Mononuclear cell (primary cell): ENCODE results near the gene EFNA3. TPM values are rescaled to one million over a fixed set of nuclear protein-coding genes. Genes with fewer than 3 reads are reported as not detected.

ENCODE experiments used
- H3K27me3 ChIP-seq: 2 replicates; pipeline ENCODE4 v1.6.0; 2011; ENCODE audit warnings: low read length, control low read depth; ENCODE audit not compliant: insufficient read depth
- H3K4me1 ChIP-seq: 2 replicates; pipeline ENCODE4 v1.5.1; 2011; ENCODE audit warnings: mild to moderate bottlenecking, low read length, control low read depth; ENCODE audit not compliant: insufficient read depth
- H3K4me3 ChIP-seq: 2 replicates; pipeline ENCODE4 v1.5.1; 2011; ENCODE audit warnings: mild to moderate bottlenecking, low read length, moderate library complexity
- H3K9me3 ChIP-seq: 2 replicates; pipeline ENCODE4 v1.5.1; 2011; ENCODE audit warnings: low read depth, mild to moderate bottlenecking, control low read depth, low read length
- total RNA-seq: library from RNA; depleted of rRNA; stranded (reverse); fragments of >200 nt; gene quantifications from one replicate; pipeline ENCODE4 v1.2.3, GENCODE V29; 2012

Gene EFNA3
- total RNA-seq, 1 donor, result 0.21 TPM

DNA sequence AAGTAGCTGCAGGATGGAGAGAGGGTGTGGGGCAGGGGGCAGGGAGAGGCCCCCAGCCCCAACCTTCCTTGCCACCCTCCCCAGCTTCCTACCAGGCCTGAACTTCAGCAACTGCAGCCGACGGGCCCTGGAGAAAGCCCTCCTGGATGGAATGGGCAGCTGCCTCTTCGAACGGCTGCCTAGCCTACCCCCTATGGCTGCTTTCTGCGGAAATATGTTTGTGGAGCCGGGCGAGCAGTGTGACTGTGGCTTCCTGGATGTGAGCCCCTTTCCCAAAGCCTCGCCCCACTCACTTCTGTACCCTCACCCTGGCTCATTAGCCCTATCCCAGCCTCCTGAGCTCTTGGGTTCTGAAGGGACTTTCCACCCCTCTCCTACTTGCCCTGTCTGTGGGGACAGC is 21.5 kb upstream of the EFNA3 start:
- H3K27me3 ChIP-seq, result no peaks in the 10 kb centered on the region
- H3K4me3 ChIP-seq, result no peak overlapping the region
- H3K4me1 ChIP-seq, result peaks cover 22% of the 10 kb centered on the region
- H3K9me3 ChIP-seq, result no peaks in the 10 kb centered on the region

DNA sequence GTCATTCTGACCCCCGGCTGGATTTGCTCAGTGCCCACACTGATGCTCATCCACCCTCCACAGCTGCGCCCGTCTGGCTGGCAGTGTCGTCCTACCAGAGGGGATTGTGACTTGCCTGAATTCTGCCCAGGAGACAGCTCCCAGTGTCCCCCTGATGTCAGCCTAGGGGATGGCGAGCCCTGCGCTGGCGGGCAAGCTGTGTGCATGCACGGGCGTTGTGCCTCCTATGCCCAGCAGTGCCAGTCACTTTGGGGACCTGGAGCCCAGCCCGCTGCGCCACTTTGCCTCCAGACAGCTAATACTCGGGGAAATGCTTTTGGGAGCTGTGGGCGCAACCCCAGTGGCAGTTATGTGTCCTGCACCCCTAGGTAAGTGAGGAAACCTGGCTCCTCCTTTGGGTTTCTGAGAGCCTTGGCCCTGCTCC is 20.8 kb upstream of the EFNA3 start:
- no peaks in the 10 kb centered on the region for H3K9me3 ChIP-seq
- H3K4me1 ChIP-seq, result peaks cover 22% of the 10 kb centered on the region
- H3K4me3 ChIP-seq, result no peak overlapping the region
- H3K27me3 ChIP-seq, result no peaks in the 10 kb centered on the region

DNA sequence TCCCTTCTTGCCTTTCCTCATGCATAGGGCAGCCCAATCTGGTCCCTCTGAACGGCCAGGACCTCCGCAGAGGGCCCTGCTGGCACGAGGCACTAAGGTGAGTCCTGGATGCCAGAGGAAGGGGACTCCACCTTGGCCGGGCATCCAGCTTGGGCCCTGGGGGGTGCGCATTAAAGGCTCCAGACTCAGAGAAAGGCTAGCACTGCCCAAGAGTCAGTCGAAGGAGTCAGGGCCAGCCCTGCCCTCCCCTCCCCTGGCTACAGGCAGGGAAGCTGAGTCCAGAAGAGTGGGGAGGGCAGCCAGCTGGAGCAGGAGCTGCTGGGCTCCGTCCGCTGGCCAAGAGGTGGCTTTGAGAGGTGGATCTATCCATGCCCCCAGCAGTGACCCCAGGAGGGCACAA is 17.9 kb upstream of the EFNA3 start:
- H3K4me1 ChIP-seq, result peaks cover 34% of the 10 kb centered on the region

DNA sequence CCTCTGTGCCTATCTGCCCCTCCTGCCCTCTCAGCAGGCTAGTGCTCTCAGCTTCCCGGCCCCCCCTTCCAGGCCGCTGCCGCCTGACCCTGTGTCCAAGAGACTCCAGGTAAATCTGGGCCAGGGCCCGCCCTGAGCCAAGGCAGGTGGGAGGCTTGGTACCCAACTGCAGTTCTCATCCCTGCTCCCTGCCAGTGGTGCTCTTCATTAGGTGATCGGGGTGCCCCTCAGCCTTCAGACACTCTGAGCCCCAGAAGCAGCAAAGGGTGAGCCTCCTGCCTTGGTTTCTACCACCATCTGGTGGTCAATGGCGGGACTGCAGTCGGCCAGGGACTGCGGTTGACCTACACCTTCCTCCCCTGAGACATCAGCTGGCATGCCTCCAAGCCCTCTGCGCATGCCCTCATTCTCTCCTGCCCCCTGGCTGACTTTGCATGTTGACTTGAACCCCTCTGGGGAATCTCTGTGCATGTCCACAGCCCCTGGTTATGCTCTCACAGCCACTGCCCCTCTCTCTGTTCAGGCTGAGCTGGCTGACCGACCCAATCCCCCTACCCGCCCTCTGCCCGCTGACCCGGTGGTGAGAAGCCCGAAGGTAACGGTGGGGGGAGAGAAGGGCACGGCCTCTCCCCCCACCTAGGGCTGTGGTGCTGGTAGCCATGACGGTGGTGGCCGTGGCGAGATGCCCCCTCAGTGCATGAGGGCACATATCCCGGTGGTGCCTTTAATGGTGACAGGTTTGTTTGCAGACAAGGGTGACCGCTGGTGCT is 17.1 kb upstream of the EFNA3 start:
- H3K9me3 ChIP-seq, result no peaks in the 10 kb centered on the region
- no peak overlapping the region for H3K4me3 ChIP-seq
- H3K27me3 ChIP-seq, result no peaks in the 10 kb centered on the region
- H3K4me1 ChIP-seq, result peaks cover 34% of the 10 kb centered on the region

More for the DNA sequence above, 17.9 kb upstream of the EFNA3 start:
- no peaks in the 10 kb centered on the region for H3K27me3 ChIP-seq
- H3K9me3 ChIP-seq, result no peaks in the 10 kb centered on the region
- H3K4me3 ChIP-seq, result no peak overlapping the region

DNA sequence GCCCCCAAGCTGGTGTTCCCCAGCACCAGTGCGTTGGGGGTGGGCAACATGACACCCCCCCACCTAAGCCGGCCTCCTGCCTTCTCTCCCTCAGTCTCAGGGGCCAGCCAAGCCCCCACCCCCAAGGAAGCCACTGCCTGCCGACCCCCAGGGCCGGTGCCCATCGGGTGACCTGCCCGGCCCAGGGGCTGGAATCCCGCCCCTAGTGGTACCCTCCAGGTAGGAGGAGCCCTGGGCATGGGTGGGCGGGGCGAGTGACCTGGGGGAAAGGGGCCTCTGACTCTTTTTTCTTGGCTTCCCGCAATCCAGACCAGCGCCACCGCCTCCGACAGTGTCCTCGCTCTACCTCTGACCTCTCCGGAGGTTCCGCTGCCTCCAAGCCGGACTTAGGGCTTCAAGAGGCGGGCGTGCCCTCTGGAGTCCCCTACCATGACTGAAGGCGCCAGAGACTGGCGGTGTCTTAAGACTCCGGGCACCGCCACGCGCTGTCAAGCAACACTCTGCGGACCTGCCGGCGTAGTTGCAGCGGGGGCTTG is 16.4 kb upstream of the EFNA3 start:
- H3K4me3 ChIP-seq, result no peak overlapping the region
- no peaks in the 10 kb centered on the region for H3K27me3 ChIP-seq
- H3K9me3 ChIP-seq, result no peaks in the 10 kb centered on the region
- peaks cover 34% of the 10 kb centered on the region for H3K4me1 ChIP-seq

DNA sequence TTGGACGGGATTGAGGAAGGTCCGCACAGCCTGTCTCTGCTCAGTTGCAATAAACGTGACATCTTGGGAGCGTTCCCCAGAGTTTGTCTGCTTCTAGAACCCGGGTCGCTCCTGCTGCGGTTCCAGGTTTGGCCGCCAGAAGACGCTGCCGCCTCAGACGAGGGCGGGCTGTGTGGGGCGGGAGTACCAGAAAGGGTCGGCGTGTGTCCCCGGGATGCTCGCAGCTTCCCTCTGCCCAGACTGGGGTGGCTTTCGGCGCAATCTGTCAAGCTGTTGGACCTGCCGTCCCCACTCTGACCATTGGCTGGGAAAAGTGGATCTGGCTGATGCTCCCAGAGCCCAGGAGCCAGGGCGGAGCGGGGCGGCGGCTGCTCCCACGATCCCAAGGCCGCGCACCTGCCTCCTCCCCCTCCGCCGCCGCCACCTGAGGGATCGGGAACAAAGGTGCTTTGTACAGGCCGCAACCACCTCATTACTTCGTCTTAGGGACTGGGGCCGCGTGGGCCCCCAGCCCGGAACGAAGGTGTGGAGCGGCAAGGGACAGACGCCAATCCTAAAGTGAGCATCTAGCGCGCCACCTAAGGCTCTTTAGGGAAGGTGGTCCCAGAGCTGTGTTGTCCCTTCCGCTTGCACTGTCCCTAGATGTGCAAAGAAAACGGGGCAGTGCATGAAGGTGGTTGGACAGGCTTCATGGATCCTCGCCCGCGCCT is 15.8 kb upstream of the EFNA3 start:
- Histone ChIP-seq H3K9me3 (no peaks in the 10 kb centered on the region), H3K4me3 (peak overlapping the region; percentile 64), H3K27me3 (no peaks in the 10 kb centered on the region)

DNA sequence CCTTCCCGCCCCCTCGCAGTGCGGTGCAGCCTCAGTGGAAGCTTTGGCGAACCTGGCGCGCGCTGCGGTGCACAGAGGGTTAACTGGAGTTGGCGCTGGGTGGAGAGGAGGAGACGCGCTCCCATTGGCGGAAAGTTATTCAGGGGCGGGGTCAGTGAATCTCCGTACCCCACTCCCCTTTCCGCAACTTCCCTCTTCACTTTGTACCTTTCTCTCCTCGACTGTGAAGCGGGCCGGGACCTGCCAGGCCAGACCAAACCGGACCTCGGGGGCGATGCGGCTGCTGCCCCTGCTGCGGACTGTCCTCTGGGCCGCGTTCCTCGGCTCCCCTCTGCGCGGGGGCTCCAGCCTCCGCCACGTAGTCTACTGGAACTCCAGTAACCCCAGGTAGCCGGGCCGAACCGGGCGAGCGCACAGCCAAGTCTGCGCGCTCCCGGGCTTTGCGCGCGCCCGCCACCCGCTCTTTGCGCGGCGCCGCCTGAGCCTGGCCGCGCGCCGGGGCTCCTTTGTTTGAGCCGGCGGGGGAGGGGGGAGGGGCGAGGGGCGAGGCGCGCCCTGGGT is 15.0 kb upstream of the EFNA3 start, which contains the start of gene EFNA4:
TSS of gene EFNA4 (plus strand) at position 191 of the 561 bp plus-strand sequence. CDS start at position 275, 84 bp downstream.
- Histone ChIP-seq H3K27me3 (no peaks in the 10 kb centered on the region), H3K4me1 (peaks cover 34% of the 10 kb centered on the region), H3K4me3 (peak within 1 kb of the TSS; percentile 64), H3K9me3 (no peaks in the 10 kb centered on the region)

More for the DNA sequence above, 15.8 kb upstream of the EFNA3 start:
- peaks cover 34% of the 10 kb centered on the region for H3K4me1 ChIP-seq

DNA sequence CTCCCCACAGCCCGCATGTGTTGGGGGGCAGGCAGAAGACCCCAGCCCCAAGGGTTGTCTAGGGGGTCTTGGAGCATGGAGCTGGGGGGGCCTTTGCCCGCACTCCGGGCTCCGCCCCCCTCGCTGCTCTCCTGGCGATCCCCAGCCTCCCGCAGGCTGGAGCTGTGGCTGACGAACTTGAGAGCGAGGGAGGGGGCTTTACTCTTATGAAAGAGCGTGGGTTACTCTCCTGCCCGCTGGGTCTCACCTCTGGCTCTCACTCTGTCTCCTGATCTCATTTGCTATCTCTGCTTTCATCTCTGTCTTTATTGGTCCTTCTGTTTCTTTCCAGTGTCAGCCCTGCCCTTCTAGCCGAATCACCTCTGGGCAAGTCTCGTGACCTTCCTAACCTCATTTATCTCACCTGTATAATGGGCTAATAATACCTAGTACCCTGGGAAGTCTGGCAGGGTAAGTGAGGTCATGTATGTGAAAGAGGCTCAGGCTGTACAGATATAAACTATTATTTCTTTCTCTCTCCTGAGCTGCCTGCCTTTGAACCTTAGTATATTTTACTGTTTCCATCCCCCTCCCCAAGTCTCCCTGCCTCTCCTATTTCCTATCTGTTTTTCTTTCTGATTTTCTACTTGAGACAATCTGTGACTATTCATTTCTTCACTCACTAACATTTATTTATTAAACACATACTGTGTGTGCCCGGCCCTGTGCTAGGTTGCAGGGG is 14.4 kb upstream of the EFNA3 start:
- no peaks in the 10 kb centered on the region for H3K9me3 ChIP-seq
- H3K4me1 ChIP-seq, result peaks cover 34% of the 10 kb centered on the region
- peak overlapping the region; percentile 64 for H3K4me3 ChIP-seq

DNA sequence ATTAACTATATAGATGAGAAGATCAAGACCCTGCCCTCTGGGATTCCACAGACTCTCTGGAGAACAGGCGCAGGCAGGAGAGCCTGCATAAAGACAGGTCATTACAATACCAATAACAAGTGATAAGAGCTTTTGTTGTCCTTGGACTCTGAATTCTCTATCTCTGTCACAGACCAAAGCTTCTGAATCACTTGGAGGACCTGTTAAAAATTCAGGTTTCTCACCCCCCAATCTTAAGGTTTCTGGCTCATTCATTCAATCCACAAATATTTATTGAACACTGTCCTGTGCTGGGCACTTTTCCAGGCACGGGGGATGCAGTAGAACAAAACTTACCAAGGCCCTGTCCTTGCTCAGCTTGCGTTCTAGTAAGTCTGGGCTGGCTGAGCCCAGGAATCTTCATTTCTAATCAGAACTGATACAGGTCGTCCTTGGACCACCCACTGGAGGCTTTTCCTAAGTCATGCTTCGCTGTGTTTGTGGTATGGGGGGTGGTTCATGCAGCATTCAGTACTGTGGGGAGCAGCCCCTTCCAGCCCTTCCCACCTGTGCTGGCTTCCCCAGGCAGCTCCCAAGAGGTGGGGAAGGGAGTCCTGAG is 13.7 kb upstream of the EFNA3 start:
- H3K4me1 ChIP-seq, result peaks cover 38% of the 10 kb centered on the region

More for the DNA sequence above, 14.4 kb upstream of the EFNA3 start:
- no peaks in the 10 kb centered on the region for H3K27me3 ChIP-seq

DNA sequence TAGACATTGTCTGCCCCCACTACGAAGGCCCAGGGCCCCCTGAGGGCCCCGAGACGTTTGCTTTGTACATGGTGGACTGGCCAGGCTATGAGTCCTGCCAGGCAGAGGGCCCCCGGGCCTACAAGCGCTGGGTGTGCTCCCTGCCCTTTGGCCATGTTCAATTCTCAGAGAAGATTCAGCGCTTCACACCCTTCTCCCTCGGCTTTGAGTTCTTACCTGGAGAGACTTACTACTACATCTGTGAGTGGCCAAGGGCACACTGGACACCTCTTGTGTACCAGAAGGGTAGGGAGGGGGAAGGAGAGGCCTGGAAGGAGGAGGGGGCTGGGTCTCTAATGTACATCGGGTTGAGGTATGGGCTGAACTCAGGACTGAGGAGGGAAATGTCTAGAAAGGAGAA is 11.9 kb upstream of the EFNA3 start:
- Histone ChIP-seq H3K9me3 (no peaks in the 10 kb centered on the region), H3K4me1 (peaks cover 50% of the 10 kb centered on the region), H3K27me3 (no peaks in the 10 kb centered on the region), H3K4me3 (no peak overlapping the region)

More for the DNA sequence above, 13.7 kb upstream of the EFNA3 start:
- H3K4me3 ChIP-seq, result no peak overlapping the region
- no peaks in the 10 kb centered on the region for H3K27me3 ChIP-seq
- H3K9me3 ChIP-seq, result no peaks in the 10 kb centered on the region

DNA sequence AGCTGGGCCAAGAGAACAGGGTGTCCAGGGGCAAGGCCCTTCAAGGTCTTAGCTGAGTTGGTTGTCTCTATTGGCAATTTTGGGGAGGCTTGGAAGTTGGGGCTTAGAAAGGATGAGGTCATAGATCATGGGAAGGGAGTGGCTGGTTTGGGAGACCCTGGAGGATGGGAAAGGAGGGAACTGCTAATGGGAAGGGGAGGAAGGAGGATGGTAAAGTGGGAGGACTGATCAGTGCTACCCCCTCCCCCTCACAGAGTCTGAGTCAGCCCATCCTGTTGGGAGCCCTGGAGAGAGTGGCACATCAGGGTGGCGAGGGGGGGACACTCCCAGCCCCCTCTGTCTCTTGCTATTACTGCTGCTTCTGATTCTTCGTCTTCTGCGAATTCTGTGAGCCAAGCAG is 10.0 kb upstream of the EFNA3 start:
- Histone ChIP-seq H3K9me3 (no peaks in the 10 kb centered on the region), H3K4me3 (no peak overlapping the region), H3K4me1 (peaks cover 39% of the 10 kb centered on the region), H3K27me3 (no peaks in the 10 kb centered on the region)

DNA sequence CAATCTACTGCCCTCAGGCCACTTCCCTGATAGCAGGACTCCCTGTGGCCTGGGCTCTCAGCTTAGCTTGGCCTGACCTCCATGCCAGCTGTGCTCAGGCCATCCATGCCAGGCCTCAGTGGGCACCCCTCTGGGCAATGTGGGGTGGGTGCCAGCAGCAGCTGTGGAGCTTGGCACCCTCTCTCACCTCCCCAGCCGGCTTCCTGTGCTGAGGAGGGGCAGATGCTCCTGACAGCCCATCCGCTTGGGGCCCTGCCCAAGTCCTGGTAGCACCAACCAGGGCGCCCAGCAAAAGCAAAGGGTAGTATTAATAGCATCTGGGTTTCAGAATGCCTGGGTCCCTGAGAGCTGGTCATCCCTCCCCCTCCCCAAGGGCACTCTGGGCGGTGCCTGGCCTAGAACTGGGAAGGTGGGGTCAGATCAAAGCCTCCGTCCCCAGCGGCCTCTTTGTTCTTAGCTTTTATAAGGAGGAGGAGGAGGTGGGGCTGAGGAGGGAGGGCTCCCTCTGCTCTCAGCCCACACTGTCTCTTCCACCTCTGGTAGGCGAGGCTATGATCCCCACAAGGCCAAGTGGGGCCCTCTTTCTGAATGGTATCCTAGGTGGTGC is 9.0 kb upstream of the EFNA3 start:
- Histone ChIP-seq H3K4me3 (no peak overlapping the region), H3K27me3 (no peaks in the 10 kb centered on the region), H3K4me1 (peaks cover 34% of the 10 kb centered on the region), H3K9me3 (no peaks in the 10 kb centered on the region)

DNA sequence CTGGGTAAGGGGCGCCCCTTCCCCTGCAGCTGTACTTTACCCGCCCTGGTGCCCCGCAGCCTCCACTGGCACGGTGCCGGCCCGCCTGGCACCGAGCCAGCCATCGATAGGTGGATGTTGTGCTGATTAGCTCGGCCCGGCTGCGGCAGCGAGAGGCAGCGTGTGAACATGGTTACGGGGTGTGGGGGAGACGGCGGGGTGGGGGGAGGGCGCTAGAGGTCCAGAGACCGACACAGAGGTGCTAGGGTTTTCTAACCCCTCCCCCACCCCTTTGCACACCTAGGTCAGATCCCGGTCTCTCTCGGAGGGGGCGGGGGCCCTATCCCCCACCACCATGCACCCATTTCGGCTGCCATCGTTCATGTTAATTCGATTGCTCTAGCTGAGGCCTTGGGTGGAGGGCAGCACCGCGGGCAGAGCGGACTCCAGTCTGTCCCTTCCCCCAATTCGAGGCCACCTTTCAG is 8.4 kb upstream of the EFNA3 start:
- no peak overlapping the region for H3K4me3 ChIP-seq
- H3K27me3 ChIP-seq, result no peaks in the 10 kb centered on the region
- H3K9me3 ChIP-seq, result no peaks in the 10 kb centered on the region
- peaks cover 30% of the 10 kb centered on the region for H3K4me1 ChIP-seq
